GM12874 (cell line): ENCODE data around the gene CARM1.

Experiments
- CTCF ChIP-seq: IDR thresholded peaks from 2 replicates; pipeline ENCODE4 v1.5.1; 2011; ENCODE audit warnings: low read depth, mild to moderate bottlenecking, control low read depth, low read length, moderate library complexity; ENCODE audit not compliant: insufficient read depth

Gene CARM1

GRCh38 chr19:10838377-10838776, 33.0 kb upstream of the CARM1 start:
- no peak for TF ChIP-seq CTCF

GRCh38 chr19:10839114-10840050, 32.0 kb upstream of the CARM1 start:
- no peak for TF ChIP-seq CTCF

GRCh38 chr19:10842788-10843187, 28.6 kb upstream of the CARM1 start:
- TF ChIP-seq CTCF = no peak

- no peak for TF ChIP-seq CTCF
These were observed 24.7 kb upstream of the CARM1 start for GRCh38 chr19:10846500-10847202.

- no peak for TF ChIP-seq CTCF
These were observed 23.0 kb upstream of the CARM1 start, which contains the start of gene C19orf38 for GRCh38 chr19:10848230-10848856. C19orf38 (plus strand) TSS chr19:10848415; CDS start chr19:10848509, 94 bp downstream.

GRCh38 chr19:10850631-10851030, 20.7 kb upstream of the CARM1 start:
- TF ChIP-seq CTCF = no peak

GRCh38 chr19:10852098-10852800, 19.1 kb upstream of the CARM1 start:
- TF ChIP-seq CTCF = no peak
